Neural cell (in vitro differentiated cells): ENCODE measurements around the gene PCBP4.

Experiments used
- CTCF ChIP-seq: fragments of 450-650 bp; IDR thresholded peaks from 2 replicates; pipeline ENCODE4 v1.5.1; 2014; ENCODE audit warnings: antibody characterized with exemption, mild to moderate bottlenecking, moderate library complexity; ENCODE audit not compliant: poor library complexity, severe bottlenecking
- EZH2 ChIP-seq: fragments of 200-600, 300-800 bp; shearing (Covaris generic), sonication (generic); IDR thresholded peaks from 2 replicates; pipeline ENCODE4 v1.6.1; 2014; ENCODE audit warnings: antibody characterized with exemption, low read length, borderline replicate concordance, mild to moderate bottlenecking; ENCODE audit not compliant: insufficient read depth, poor library complexity, severe bottlenecking
- POLR2AphosphoS5 ChIP-seq: IDR thresholded peaks from 2 replicates; pipeline ENCODE4 v1.6.1; 2012
- RAD21 ChIP-seq: fragments of 450-650 bp; conservative IDR thresholded peaks from 2 replicates; pipeline ENCODE4 v1.6.1; 2014; ENCODE audit warnings: antibody characterized with exemption, mild to moderate bottlenecking, moderate library complexity
- REST ChIP-seq: IDR thresholded peaks from 2 replicates; pipeline ENCODE4 v1.6.1; 2012; ENCODE audit warnings: borderline replicate concordance
- SMC3 ChIP-seq: fragments of 450-650 bp; conservative IDR thresholded peaks from 2 replicates; pipeline ENCODE4 v1.6.1; 2014; ENCODE audit warnings: antibody characterized with exemption, mild to moderate bottlenecking, moderate library complexity; ENCODE audit not compliant: poor library complexity
- TAF1 ChIP-seq: IDR thresholded peaks from 2 replicates; pipeline ENCODE4 v1.6.1; 2012; ENCODE audit warnings: low read depth

DNA sequence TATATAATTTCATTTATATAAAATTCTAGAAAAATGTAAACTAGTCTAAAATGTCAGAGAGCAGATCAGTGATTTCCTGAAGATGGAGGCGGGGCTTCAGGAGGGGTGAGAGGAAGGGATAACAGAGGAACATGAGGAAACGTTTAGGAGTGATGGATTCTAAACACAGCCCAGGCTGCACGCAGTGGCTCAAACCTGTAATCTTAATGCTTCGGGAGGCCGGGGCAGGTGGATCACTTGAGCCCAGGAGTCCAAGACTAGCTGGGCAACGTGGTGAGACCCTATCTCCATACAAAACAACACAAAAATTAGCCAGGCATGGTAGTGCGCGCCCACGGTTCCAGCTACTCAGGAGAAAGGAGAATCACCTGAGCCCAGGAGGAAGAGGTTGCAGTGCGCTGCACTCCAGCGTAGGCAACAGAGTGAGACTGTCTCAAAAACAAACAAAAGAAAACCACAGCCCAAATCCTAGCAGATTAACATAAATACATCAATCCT, 46.1 kb downstream of the PCBP4 start:
- no peak for TF ChIP-seq CTCF
- no peak for TF ChIP-seq REST
- no peak for TF ChIP-seq TAF1
- no peak for TF ChIP-seq RAD21
- no peak for TF ChIP-seq SMC3
- TF ChIP-seq EZH2 = no peak
- no peak for TF ChIP-seq POLR2AphosphoS5
